Brain microvascular endothelial cell (primary cell): ENCODE measurements around the gene UGGT1.

Experiments
- DNase-seq: peaks from one replicate; pipeline ENCODE4 v3.0.0-alpha.2; 2020
- H3K27ac ChIP-seq: fragments of 250-450 bp; sonication (Bioruptor Pico); 2 replicates; pipeline ENCODE4 v1.5.1; 2020; ENCODE audit warnings: mild to moderate bottlenecking, moderate library complexity
- H3K27me3 ChIP-seq: fragments of 250-450 bp; sonication (Bioruptor Pico); replicated peaks from 2 replicates; pipeline ENCODE4 v1.5.1; 2020; ENCODE audit warnings: mild to moderate bottlenecking
- H3K36me3 ChIP-seq: fragments of 250-450 bp; sonication (Bioruptor Pico); replicated peaks from 2 replicates; pipeline ENCODE4 v1.5.1; 2020; ENCODE audit warnings: mild to moderate bottlenecking
- H3K4me3 ChIP-seq: 2 replicates; pipeline ENCODE4 v1.5.1; 2011; ENCODE audit warnings: low read depth, mild to moderate bottlenecking, control low read depth, low read length, moderate library complexity
- in situ Hi-C: cut with HindIII; loops from 2 replicates; pipeline ENCODE4 v1.10.0; 2017; ENCODE audit warnings: low sequenced_read_pairs, low pct_ligation_motif_present
- TF ChIP-seq, protein P1 (sequence below): IDR thresholded peaks from 2 replicates; pipeline ENCODE4 v1.5.1; 2011; ENCODE audit warnings: low read depth, mild to moderate bottlenecking, moderate library complexity, low read length, control low read depth, inconsistent platforms; ENCODE audit errors: missing control alignments

Gene UGGT1

DNA sequence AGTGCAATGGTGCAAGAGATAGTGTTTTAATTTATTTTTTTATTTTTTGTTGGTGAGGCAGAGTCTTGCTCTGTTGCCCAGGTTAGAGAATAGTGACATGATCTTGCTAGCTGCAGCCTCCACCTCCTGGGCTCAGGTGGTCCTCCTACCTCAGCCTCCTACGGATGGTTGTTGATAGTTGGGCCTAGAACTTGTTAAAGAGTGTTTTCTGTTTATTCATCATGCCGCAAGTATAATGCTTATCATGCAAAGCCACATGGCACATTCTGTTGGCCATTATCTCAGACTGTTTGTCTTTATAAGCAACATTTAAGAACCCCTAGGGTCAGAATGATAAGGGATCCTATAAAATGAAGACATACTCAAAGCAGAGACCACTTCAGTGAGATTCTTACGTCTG, 1.7 kb downstream of the UGGT1 start:
- no peak for DNase-seq
- Histone ChIP-seq H3K36me3 (peaks cover 1% of the 10 kb centered on the region), H3K27me3 (no peaks in the 10 kb centered on the region), H3K4me3 (no peak overlapping the region), H3K27ac (no peak overlapping the region)
- in situ Hi-C loops = no loop called here
- TF ChIP-seq, protein P1, sequence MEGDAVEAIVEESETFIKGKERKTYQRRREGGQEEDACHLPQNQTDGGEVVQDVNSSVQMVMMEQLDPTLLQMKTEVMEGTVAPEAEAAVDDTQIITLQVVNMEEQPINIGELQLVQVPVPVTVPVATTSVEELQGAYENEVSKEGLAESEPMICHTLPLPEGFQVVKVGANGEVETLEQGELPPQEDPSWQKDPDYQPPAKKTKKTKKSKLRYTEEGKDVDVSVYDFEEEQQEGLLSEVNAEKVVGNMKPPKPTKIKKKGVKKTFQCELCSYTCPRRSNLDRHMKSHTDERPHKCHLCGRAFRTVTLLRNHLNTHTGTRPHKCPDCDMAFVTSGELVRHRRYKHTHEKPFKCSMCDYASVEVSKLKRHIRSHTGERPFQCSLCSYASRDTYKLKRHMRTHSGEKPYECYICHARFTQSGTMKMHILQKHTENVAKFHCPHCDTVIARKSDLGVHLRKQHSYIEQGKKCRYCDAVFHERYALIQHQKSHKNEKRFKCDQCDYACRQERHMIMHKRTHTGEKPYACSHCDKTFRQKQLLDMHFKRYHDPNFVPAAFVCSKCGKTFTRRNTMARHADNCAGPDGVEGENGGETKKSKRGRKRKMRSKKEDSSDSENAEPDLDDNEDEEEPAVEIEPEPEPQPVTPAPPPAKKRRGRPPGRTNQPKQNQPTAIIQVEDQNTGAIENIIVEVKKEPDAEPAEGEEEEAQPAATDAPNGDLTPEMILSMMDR = no peak

DNA sequence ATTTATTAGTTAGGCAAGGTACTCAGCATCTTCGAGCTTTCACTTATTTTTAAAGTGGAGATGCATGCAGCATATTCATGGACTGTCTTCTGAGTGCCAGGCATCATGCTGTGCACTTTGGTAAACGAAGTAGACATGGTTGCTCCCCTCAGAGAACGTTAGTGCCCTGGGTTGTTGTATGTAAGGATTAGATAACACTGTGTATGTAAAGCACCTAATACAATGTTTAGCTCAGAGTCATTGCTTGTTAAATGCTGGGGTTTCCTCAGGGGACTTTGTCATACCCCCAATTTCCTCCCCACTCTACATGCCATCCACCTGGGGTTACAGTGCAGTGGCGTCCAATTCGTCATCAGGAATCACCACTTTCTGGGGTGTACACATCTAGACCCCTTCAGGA, 2.8 kb downstream of the UGGT1 start:
- H3K27me3 ChIP-seq = no peaks in the 10 kb centered on the region
- no peak overlapping the region for H3K4me3 ChIP-seq
- H3K27ac ChIP-seq = no peak overlapping the region
- TF ChIP-seq, protein P1 = no peak
- in situ Hi-C loops = no loop called here
- no peak for DNase-seq
- H3K36me3 ChIP-seq = peaks cover 8% of the 10 kb centered on the region

DNA sequence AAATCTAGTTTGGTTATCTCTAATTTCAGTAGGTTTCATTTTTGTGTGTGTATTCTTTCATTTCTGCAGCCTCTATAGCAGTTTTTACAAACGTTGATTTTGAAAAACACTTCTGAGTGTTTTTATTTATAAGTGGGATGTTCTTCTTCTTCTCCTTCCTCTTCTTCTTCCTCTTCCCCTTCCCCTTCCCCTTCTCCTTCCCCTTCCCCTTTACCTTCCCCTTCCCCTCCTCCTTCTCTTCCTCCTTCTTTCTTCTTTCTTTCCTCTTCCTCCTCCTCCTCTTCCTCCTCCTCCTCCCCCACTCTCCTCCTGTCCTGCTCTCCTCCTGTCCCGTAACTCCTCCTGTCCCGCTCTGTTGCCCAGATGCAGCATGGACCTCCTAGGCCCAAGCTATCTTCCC, 4.2 kb downstream of the UGGT1 start:
- Histone ChIP-seq H3K27ac (no peak overlapping the region), H3K36me3 (peaks cover 12% of the 10 kb centered on the region), H3K27me3 (no peaks in the 10 kb centered on the region), H3K4me3 (no peak overlapping the region)
- no peak for DNase-seq
- TF ChIP-seq, protein P1 = no peak
- in situ Hi-C loops = no loop called here

DNA sequence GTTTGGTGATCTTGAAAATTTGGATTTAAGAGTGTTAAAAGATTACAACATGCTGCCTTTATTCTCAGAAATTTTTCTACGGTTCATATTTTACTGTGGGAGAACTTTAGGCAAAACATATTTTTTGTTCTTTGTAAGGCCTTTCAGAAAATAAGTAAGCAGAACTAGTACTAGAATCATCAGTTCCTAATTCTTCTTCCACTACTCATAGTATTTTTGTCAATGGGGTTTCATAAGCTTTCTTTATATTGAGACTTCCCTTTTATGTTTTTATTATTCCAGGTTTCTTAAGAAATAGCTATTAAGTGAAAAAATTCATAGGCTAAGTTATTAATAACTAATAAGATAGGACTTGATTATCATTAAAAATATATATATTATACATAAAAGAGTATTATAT, 12.4 kb downstream of the UGGT1 start:
- no peak for DNase-seq
- Histone ChIP-seq H3K36me3 (peaks cover 8% of the 10 kb centered on the region), H3K27ac (no peak overlapping the region), H3K4me3 (no peak overlapping the region), H3K27me3 (no peaks in the 10 kb centered on the region)
- TF ChIP-seq, protein P1 = no peak
- in situ Hi-C loops = no loop called here

DNA sequence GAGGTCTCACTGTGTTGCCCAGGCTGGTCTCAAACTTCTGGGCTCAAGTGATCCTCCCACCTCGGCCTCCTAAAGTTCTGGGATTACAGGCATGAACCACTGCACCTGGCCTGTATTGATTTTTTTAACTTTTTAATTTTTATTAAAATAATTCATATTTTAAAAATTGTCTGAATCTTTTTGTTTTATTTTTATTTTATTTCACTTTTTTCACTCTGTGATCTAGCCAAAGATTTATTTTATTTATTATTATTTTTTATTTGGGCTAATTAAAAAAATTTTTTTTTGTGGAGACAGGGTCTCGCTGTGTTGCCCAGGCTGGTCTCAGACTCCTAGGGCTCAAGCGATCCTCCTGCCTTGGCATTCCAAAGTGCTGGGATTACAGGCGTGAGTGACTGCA, 14.1 kb downstream of the UGGT1 start:
- no peak for DNase-seq
- in situ Hi-C loops = no loop called here

DNA sequence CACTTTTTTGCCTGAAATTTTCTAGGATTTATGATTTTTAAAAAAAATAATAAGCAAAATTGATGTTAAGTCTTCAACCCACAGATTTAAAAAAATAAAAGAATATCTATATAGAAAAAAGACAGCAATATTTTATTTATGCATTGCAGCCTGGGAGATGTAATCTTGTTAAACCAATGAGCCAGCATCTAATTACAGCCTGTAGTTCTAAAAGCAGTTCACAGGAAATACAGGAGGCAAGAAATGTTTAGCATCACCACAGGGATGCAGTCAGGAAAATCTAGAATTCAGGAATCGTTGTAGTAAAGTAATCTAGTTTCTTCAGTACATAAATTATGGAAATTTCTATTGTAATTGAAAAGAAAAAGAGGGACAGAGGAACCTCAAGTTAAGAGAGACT, 17.2 kb downstream of the UGGT1 start:
- no peaks in the 10 kb centered on the region for H3K27me3 ChIP-seq
- in situ Hi-C loops = no loop called here
- peaks cover 23% of the 10 kb centered on the region for H3K36me3 ChIP-seq
- DNase-seq = no peak
- H3K4me3 ChIP-seq = no peak overlapping the region
- TF ChIP-seq, protein P1 = no peak
- H3K27ac ChIP-seq = no peak overlapping the region

More for the DNA sequence above, 14.1 kb downstream of the UGGT1 start:
- H3K27ac ChIP-seq = no peak overlapping the region
- peaks cover 16% of the 10 kb centered on the region for H3K36me3 ChIP-seq
- TF ChIP-seq, protein P1 = no peak
- no peak overlapping the region for H3K4me3 ChIP-seq
- no peaks in the 10 kb centered on the region for H3K27me3 ChIP-seq
